MV-4-11 (cell line): ENCODE data around the gene ADSS1.
A peak's percentile ranks its signal among the peaks of the same experiment; 100 is the strongest.

ENCODE experiments used
- DNase-seq: peaks from one replicate; lab custom pipeline; 2025; lab: John Stamatoyannopoulos, UW

Gene ADSS1

GRCh38 chr14:104750056-104750752, 26.2 kb downstream of the ADSS1 start:
- DNase-seq: no peak

- DNase-seq: peak; percentile 39
These were observed 26.7 kb downstream of the ADSS1 start for GRCh38 chr14:104750753-104751057.

- peak; percentile 66 for DNase-seq
These were observed 27.8 kb downstream of the ADSS1 start for GRCh38 chr14:104751539-104752422.

- DNase-seq: peak; percentile 100
These were observed 28.4 kb downstream of the ADSS1 start for GRCh38 chr14:104752423-104752734.

- DNase-seq: peak; percentile 100
These were observed 28.9 kb downstream of the ADSS1 start, which contains the start of gene SIVA1 for GRCh38 chr14:104752735-104753527. Gene SIVA1, plus strand, starts transcription at chr14:104753147. Its CDS starts 55 bp downstream, at chr14:104753202.

- no peak for DNase-seq
These were observed 29.6 kb downstream of the ADSS1 start for GRCh38 chr14:104753528-104754212.

- no peak for DNase-seq
These were observed 30.3 kb downstream of the ADSS1 start for GRCh38 chr14:104754213-104754851.

- no peak for DNase-seq
These were observed 31.6 kb downstream of the ADSS1 start for GRCh38 chr14:104755621-104756020.

- no peak for DNase-seq
These were observed 32.6 kb downstream of the ADSS1 start for GRCh38 chr14:104756477-104757237.

- DNase-seq: no peak
These were observed 33.2 kb downstream of the ADSS1 start for GRCh38 chr14:104757238-104757585.

GRCh38 chr14:104757681-104758392, 33.8 kb downstream of the ADSS1 start:
- no peak for DNase-seq

GRCh38 chr14:104758981-104759969, 35.2 kb downstream of the ADSS1 start:
- no peak for DNase-seq

- DNase-seq: peak; percentile 12
These were observed 41.5 kb downstream of the ADSS1 start for GRCh38 chr14:104765517-104765916.

- no peak for DNase-seq
These were observed 42.3 kb downstream of the ADSS1 start for GRCh38 chr14:104766256-104766862.

GRCh38 chr14:104766863-104767633, 43.0 kb downstream of the ADSS1 start:
- DNase-seq: no peak

- no peak for DNase-seq
These were observed 43.5 kb downstream of the ADSS1 start for GRCh38 chr14:104767634-104767918.

- peak; percentile 70 for DNase-seq
These were observed 44.7 kb downstream of the ADSS1 start for GRCh38 chr14:104768437-104769323.
